Lower leg skin (tissue), 3 donors: ENCODE data around the gene PELI3.

Experiments
- POLR2A ChIP-seq, 2 donors: fragments of 450-650 bp; IDR thresholded peaks; one replicate each; pipeline ENCODE4 v1.6.1; 2016 to 2017; ENCODE audit warnings: antibody characterized with exemption in 2 of 2, mild to moderate bottlenecking in 1 of 2, moderate library complexity in 1 of 2
- TF ChIP-seq, protein P1 (sequence below), 3 donors: fragments of 450-650 bp; IDR thresholded peaks; one replicate each; pipeline ENCODE4 v1.5.1; 2016; ENCODE audit warnings: antibody characterized with exemption in 3 of 3, mild to moderate bottlenecking in 3 of 3, moderate library complexity in 2 of 3

DNA sequence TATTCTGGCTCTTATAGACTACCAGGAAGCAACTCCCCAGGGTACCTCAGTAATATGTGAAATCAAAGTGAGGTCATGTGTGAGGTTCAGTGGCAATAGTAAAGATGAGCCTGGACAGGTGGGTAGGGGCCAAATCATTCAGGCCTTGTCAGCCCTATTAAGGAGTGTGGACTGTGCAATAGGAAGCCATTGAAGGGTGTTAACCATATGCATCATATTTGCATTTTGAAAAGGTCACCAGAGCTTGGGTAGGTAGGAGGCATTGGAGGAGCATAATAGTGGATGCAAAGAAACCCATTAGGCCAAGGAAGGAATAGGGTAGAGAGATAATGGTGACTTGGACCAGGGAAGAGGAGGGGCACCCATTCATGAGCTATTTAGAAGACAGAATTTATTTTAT is 19.7 kb upstream of the PELI3 start:
- TF ChIP-seq, protein P1, sequence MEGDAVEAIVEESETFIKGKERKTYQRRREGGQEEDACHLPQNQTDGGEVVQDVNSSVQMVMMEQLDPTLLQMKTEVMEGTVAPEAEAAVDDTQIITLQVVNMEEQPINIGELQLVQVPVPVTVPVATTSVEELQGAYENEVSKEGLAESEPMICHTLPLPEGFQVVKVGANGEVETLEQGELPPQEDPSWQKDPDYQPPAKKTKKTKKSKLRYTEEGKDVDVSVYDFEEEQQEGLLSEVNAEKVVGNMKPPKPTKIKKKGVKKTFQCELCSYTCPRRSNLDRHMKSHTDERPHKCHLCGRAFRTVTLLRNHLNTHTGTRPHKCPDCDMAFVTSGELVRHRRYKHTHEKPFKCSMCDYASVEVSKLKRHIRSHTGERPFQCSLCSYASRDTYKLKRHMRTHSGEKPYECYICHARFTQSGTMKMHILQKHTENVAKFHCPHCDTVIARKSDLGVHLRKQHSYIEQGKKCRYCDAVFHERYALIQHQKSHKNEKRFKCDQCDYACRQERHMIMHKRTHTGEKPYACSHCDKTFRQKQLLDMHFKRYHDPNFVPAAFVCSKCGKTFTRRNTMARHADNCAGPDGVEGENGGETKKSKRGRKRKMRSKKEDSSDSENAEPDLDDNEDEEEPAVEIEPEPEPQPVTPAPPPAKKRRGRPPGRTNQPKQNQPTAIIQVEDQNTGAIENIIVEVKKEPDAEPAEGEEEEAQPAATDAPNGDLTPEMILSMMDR (IDR thresholded peaks at IDR 0.05), result no peak
- no peak for TF ChIP-seq POLR2A (IDR thresholded peaks at IDR 0.05)
